ENCODE results near the gene SNX8.

DNA sequence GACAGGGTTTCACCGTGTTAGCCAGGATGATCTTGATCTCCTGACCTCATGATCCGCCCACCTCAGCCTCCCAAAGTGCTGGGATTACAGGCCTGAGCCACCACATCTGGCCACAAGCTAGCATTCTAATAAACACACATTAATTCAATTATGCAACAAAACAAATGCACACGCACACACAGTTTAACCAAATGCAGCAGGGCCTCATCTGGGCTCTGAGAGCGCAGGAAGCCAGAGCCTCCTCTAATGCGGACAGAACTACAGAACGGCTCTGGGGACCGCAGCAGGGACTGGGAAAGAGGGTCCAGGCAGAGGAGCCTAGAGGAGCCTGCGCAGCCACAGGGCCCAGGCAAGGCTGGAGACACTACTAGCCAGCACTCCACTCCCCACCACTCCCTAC is 85.3 kb downstream of the SNX8 start:
- no peak for TF ChIP-seq POLR2AphosphoS5 (IDR thresholded peaks at IDR 0.05; ENCODE audit: low read depth, low read length)
- TF ChIP-seq, protein P1, sequence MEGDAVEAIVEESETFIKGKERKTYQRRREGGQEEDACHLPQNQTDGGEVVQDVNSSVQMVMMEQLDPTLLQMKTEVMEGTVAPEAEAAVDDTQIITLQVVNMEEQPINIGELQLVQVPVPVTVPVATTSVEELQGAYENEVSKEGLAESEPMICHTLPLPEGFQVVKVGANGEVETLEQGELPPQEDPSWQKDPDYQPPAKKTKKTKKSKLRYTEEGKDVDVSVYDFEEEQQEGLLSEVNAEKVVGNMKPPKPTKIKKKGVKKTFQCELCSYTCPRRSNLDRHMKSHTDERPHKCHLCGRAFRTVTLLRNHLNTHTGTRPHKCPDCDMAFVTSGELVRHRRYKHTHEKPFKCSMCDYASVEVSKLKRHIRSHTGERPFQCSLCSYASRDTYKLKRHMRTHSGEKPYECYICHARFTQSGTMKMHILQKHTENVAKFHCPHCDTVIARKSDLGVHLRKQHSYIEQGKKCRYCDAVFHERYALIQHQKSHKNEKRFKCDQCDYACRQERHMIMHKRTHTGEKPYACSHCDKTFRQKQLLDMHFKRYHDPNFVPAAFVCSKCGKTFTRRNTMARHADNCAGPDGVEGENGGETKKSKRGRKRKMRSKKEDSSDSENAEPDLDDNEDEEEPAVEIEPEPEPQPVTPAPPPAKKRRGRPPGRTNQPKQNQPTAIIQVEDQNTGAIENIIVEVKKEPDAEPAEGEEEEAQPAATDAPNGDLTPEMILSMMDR (IDR thresholded peaks at IDR 0.05): no peak
- TF ChIP-seq, protein P2, sequence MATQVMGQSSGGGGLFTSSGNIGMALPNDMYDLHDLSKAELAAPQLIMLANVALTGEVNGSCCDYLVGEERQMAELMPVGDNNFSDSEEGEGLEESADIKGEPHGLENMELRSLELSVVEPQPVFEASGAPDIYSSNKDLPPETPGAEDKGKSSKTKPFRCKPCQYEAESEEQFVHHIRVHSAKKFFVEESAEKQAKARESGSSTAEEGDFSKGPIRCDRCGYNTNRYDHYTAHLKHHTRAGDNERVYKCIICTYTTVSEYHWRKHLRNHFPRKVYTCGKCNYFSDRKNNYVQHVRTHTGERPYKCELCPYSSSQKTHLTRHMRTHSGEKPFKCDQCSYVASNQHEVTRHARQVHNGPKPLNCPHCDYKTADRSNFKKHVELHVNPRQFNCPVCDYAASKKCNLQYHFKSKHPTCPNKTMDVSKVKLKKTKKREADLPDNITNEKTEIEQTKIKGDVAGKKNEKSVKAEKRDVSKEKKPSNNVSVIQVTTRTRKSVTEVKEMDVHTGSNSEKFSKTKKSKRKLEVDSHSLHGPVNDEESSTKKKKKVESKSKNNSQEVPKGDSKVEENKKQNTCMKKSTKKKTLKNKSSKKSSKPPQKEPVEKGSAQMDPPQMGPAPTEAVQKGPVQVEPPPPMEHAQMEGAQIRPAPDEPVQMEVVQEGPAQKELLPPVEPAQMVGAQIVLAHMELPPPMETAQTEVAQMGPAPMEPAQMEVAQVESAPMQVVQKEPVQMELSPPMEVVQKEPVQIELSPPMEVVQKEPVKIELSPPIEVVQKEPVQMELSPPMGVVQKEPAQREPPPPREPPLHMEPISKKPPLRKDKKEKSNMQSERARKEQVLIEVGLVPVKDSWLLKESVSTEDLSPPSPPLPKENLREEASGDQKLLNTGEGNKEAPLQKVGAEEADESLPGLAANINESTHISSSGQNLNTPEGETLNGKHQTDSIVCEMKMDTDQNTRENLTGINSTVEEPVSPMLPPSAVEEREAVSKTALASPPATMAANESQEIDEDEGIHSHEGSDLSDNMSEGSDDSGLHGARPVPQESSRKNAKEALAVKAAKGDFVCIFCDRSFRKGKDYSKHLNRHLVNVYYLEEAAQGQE (IDR thresholded peaks at IDR 0.05; ENCODE audit: insufficient read depth in 1 of 2, low read depth in 2 of 2, low read length in 1 of 2): no peak
- no peak for TF ChIP-seq SIN3A (IDR thresholded peaks at IDR 0.05; ENCODE audit: borderline replicate concordance, insufficient read depth, low read depth, low read length)
- TF ChIP-seq TCF7L2 (IDR thresholded peaks at IDR 0.05; ENCODE audit: low read depth, low read length): no peak
